Epithelial cell of esophagus (primary cell): Measurements from ENCODE around the gene RBMS3.

ENCODE experiments used
- DNase-seq: peaks from one replicate; pipeline ENCODE4 v3.0.0; 2010; ENCODE audit warnings: low read depth
- H3K4me3 ChIP-seq: 2 replicates; pipeline ENCODE4 v1.5.1; 2011; ENCODE audit warnings: mild to moderate bottlenecking, low read length, control low read depth
- TF ChIP-seq, protein P1 (sequence below): IDR thresholded peaks from 2 replicates; pipeline ENCODE4 v1.5.1; 2011; ENCODE audit warnings: low read depth, mild to moderate bottlenecking, low read length, control low read depth, inconsistent platforms; ENCODE audit not compliant: insufficient read depth; ENCODE audit errors: missing control alignments

RBMS3 gene

GRCh38 chr3:29759411-29760225 lies 478.7 kb downstream of the RBMS3 start:
- no peak overlapping the region for H3K4me3 ChIP-seq
- DNase-seq = peak; percentile 76
- TF ChIP-seq, protein P1, sequence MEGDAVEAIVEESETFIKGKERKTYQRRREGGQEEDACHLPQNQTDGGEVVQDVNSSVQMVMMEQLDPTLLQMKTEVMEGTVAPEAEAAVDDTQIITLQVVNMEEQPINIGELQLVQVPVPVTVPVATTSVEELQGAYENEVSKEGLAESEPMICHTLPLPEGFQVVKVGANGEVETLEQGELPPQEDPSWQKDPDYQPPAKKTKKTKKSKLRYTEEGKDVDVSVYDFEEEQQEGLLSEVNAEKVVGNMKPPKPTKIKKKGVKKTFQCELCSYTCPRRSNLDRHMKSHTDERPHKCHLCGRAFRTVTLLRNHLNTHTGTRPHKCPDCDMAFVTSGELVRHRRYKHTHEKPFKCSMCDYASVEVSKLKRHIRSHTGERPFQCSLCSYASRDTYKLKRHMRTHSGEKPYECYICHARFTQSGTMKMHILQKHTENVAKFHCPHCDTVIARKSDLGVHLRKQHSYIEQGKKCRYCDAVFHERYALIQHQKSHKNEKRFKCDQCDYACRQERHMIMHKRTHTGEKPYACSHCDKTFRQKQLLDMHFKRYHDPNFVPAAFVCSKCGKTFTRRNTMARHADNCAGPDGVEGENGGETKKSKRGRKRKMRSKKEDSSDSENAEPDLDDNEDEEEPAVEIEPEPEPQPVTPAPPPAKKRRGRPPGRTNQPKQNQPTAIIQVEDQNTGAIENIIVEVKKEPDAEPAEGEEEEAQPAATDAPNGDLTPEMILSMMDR = no peak

GRCh38 chr3:29760226-29760685 lies 479.4 kb downstream of the RBMS3 start:
- H3K4me3 ChIP-seq = no peak overlapping the region
- TF ChIP-seq, protein P1 = no peak

GRCh38 chr3:29761517-29761916 lies 480.6 kb downstream of the RBMS3 start:
- TF ChIP-seq, protein P1 = no peak
- H3K4me3 ChIP-seq = no peak overlapping the region
- no peak for DNase-seq

More at GRCh38 chr3:29760226-29760685, 479.4 kb downstream of the RBMS3 start:
- no peak for DNase-seq

DNA sequence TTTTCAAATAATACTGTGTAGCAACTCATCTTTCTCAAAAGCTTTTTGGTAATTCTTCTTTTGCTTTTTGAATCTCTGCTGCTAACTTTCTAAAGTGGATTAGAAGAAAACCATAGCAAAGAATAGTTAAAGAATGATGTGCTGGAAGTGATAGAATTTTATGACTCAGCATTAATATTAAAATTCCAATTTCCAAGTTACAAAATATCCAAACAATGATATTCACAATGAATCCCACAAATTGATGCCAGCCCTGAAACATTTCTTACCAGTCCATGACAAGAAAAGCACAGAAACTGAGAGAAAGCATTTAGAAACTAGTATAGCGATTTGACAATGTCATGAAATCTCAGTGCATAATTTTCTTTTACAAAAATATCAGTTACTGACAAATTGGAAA lies 482.2 kb downstream of the RBMS3 start:
- DNase-seq = no peak
- no peak overlapping the region for H3K4me3 ChIP-seq

DNA sequence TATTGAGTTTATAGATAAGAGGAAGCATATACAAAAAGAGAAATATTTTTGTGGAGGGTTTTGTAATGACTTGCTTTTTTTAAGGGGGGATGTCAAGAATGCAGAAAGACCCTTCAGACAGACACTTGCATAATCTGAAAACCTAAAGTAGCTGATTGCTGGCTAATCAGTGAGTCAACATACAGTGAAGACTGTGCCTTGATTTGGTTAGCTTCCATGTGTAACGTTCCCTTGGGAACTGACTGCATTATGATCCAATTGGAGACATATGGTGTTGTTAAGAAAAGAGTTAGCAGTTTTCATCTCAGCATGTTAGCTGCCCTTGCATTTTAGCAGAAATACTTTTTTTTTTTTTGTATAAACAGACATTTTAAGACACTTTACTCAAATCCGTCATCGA lies 483.2 kb downstream of the RBMS3 start:
- peak; percentile 29 for DNase-seq
- H3K4me3 ChIP-seq = no peak overlapping the region
- TF ChIP-seq, protein P1 = no peak

More for the DNA sequence above, 482.2 kb downstream of the RBMS3 start:
- TF ChIP-seq, protein P1 = no peak

- TF ChIP-seq, protein P1 = peak; percentile 76
- no peak overlapping the region for H3K4me3 ChIP-seq
- DNase-seq = peak; percentile 78
Observed at GRCh38 chr3:29764603-29765254, 483.9 kb downstream of the RBMS3 start.
